H9 (cell line): ENCODE data around the gene CHN2. TPM values are rescaled to one million over a fixed set of nuclear protein-coding genes. Genes with fewer than 3 reads are reported as not detected.

Experiments
- DNase-seq: peaks from one replicate; pipeline ENCODE4 v3.0.0-alpha.2; 2017
- H2AFZ ChIP-seq: one replicate; pipeline ENCODE4 v1.6.1; 2013; ENCODE audit warnings: mild to moderate bottlenecking, low read length, control low read depth, moderate library complexity
- H2AK5ac ChIP-seq: 2 replicates; pipeline ENCODE4 v1.6.1; 2013; ENCODE audit warnings: low read length, control low read depth, mixed read lengths; ENCODE audit not compliant: insufficient read length
- H2BK120ac ChIP-seq: one replicate; pipeline ENCODE4 v1.6.1; 2013; ENCODE audit warnings: low read depth, mild to moderate bottlenecking, low read length, control low read depth, inconsistent platforms; ENCODE audit not compliant: poor library complexity, severe bottlenecking
- H2BK12ac ChIP-seq: 2 replicates; pipeline ENCODE4 v1.6.1; 2013; ENCODE audit warnings: low read length, control low read depth, mixed read lengths, low read depth; ENCODE audit not compliant: insufficient read length
- H2BK15ac ChIP-seq: 2 replicates; pipeline ENCODE4 v1.6.1; 2013; ENCODE audit warnings: low read depth, low read length, control low read depth
- H2BK20ac ChIP-seq: one replicate; pipeline ENCODE4 v1.6.1; 2013; ENCODE audit warnings: low read depth, mild to moderate bottlenecking, low read length, control low read depth, inconsistent platforms; ENCODE audit not compliant: poor library complexity, severe bottlenecking
- H2BK5ac ChIP-seq: 2 replicates; pipeline ENCODE4 v1.6.1; 2013; ENCODE audit warnings: low read length, control low read depth, mixed read lengths; ENCODE audit not compliant: insufficient read length
- H3K14ac ChIP-seq: 2 replicates; pipeline ENCODE4 v1.6.1; 2013; ENCODE audit warnings: low read length, control low read depth; ENCODE audit not compliant: insufficient read depth
- H3K18ac ChIP-seq: 2 replicates; pipeline ENCODE4 v1.6.1; 2013; ENCODE audit warnings: low read depth, mild to moderate bottlenecking, mixed read lengths, low read length, control low read depth; ENCODE audit not compliant: insufficient read length
- H3K23ac ChIP-seq: 2 replicates; pipeline ENCODE4 v1.6.1; 2013; ENCODE audit warnings: low read length, control low read depth, mixed read lengths, low read depth; ENCODE audit not compliant: insufficient read length
- H3K23me2 ChIP-seq: 2 replicates; pipeline ENCODE4 v1.6.1; 2013; ENCODE audit warnings: low read depth, mild to moderate bottlenecking, mixed read lengths, low read length, control low read depth; ENCODE audit not compliant: insufficient read length, poor library complexity, severe bottlenecking
- H3K27ac ChIP-seq: 2 replicates; pipeline ENCODE4 v1.5.1; 2013; ENCODE audit warnings: low read length, control low read depth, mixed read lengths, low read depth; ENCODE audit not compliant: insufficient read length
- H3K27me3 ChIP-seq: 2 replicates; pipeline ENCODE4 v1.6.1; 2013; ENCODE audit warnings: low read length, control low read depth, inconsistent platforms; ENCODE audit not compliant: insufficient read depth
- H3K4ac ChIP-seq: 2 replicates; pipeline ENCODE4 v1.6.1; 2013; ENCODE audit warnings: low read depth, mild to moderate bottlenecking, control low read depth, inconsistent platforms, low read length, moderate library complexity
- H3K4me1 ChIP-seq: 2 replicates; pipeline ENCODE4 v1.6.1; 2013; ENCODE audit warnings: low read length, control low read depth, inconsistent platforms; ENCODE audit not compliant: insufficient read depth
- H3K4me2 ChIP-seq: 2 replicates; pipeline ENCODE4 v1.6.1; 2013; ENCODE audit warnings: low read length, control low read depth, mixed read lengths; ENCODE audit not compliant: insufficient read length, insufficient read depth
- H3K56ac ChIP-seq: 2 replicates; pipeline ENCODE4 v1.6.1; 2013; ENCODE audit warnings: low read depth, mild to moderate bottlenecking, mixed read lengths, low read length, control low read depth; ENCODE audit not compliant: insufficient read length
- H3K79me1 ChIP-seq: 2 replicates; pipeline ENCODE4 v1.6.1; 2013; ENCODE audit warnings: low read depth, mild to moderate bottlenecking, moderate library complexity, low read length, control low read depth, inconsistent platforms; ENCODE audit not compliant: insufficient read depth, poor library complexity, severe bottlenecking
- H3K79me2 ChIP-seq: 2 replicates; pipeline ENCODE4 v1.6.1; 2013; ENCODE audit warnings: low read length, control low read depth, inconsistent platforms; ENCODE audit not compliant: insufficient read depth
- H3K9ac ChIP-seq: 2 replicates; pipeline ENCODE4 v1.6.1; 2013; ENCODE audit warnings: low read length, control low read depth, mixed read lengths; ENCODE audit not compliant: insufficient read length; ENCODE audit errors: extremely low read depth
- H3K9me3 ChIP-seq: one replicate; pipeline ENCODE4 v1.6.1; 2013; ENCODE audit warnings: low read depth, low read length, inconsistent platforms; ENCODE audit not compliant: control insufficient read depth
- H3T11ph ChIP-seq: one replicate; pipeline ENCODE4 v1.6.1; 2013; ENCODE audit warnings: mild to moderate bottlenecking, low read length, control low read depth, inconsistent platforms
- H4K20me1 ChIP-seq: one replicate; pipeline ENCODE4 v1.6.1; 2013; ENCODE audit not compliant: control insufficient read depth, insufficient read length, insufficient read depth
- H4K5ac ChIP-seq: 2 replicates; pipeline ENCODE4 v1.6.1; 2013; ENCODE audit warnings: low read depth, mild to moderate bottlenecking, mixed read lengths, low read length, control low read depth; ENCODE audit not compliant: insufficient read length
- H4K8ac ChIP-seq: replicated peaks from 2 replicates; pipeline ENCODE4 v1.6.1; 2013; ENCODE audit warnings: low read length, control low read depth, mixed read lengths, low read depth; ENCODE audit not compliant: insufficient read length
- H4K91ac ChIP-seq: 2 replicates; pipeline ENCODE4 v1.6.1; 2013; ENCODE audit warnings: low read depth, mild to moderate bottlenecking, moderate library complexity, mixed read lengths, low read length, control low read depth; ENCODE audit not compliant: insufficient read length
- H3K27ac Mint-ChIP-seq, 3 experiments: 2 replicates in 2 of 3; 3 replicates in 1 of 3; pipeline ENCODE4 v1.8.0; 2020 to 2021; ENCODE audit warnings: mixed read lengths in 3 of 3, mild to moderate bottlenecking in 1 of 3, moderate library complexity in 1 of 3
- H3K27me3 Mint-ChIP-seq: 2 replicates; pipeline ENCODE4 v1.8.0; 2021; ENCODE audit warnings: low read depth, mild to moderate bottlenecking, moderate library complexity, mixed read lengths
- H3K36me3 Mint-ChIP-seq, 3 experiments: 2 replicates in 2 of 3; 3 replicates in 1 of 3; pipeline ENCODE4 v1.8.0; 2020 to 2021; ENCODE audit warnings: low read depth in 3 of 3, mixed read lengths in 3 of 3; ENCODE audit not compliant: insufficient read depth in 1 of 3
- H3K4me1 Mint-ChIP-seq, 2 experiments: 2 replicates each; pipeline ENCODE4 v1.8.0; 2020; ENCODE audit warnings: mixed read lengths in 2 of 2
- H3K4me3 Mint-ChIP-seq, 2 experiments: 2 replicates in 1 of 2; 3 replicates in 1 of 2; pipeline ENCODE4 v1.8.0; 2020 to 2021; ENCODE audit warnings: mild to moderate bottlenecking in 2 of 2, mixed read lengths in 2 of 2, moderate library complexity in 1 of 2
- H3K9me3 Mint-ChIP-seq, 2 experiments: 2 replicates in 1 of 2; 3 replicates in 1 of 2; pipeline ENCODE4 v1.8.0; 2020; ENCODE audit warnings: mild to moderate bottlenecking in 2 of 2, mixed read lengths in 2 of 2, moderate library complexity in 1 of 2
- WGBS: extraction: QIAGEN DNeasy Blood & Tissue Kit; methylation state at CpG from one replicate; pipeline ENCODE4 v1.1.7; 2013; ENCODE audit warnings: missing lambda C conversion rate, low lambda C conversion rate, mixed read lengths; ENCODE audit not compliant: insufficient read length; ENCODE audit errors: extremely low coverage; 5-methylcytosine and 5-hydroxymethylcytosine counted together
- total RNA-seq: library from RNA; stranded (reverse); gene quantifications from 2 replicates; pipeline ENCODE4 v1.2.1, GENCODE V29; 2021
- TF ChIP-seq, protein P1 (sequence below): fragments of 200-600 bp; sonication (generic); conservative IDR thresholded peaks from 3 replicates; pipeline ENCODE4 v1.8.0; 2021; ENCODE audit warnings: antibody characterized with exemption, mild to moderate bottlenecking

Gene CHN2
- total RNA-seq, 1 experiment from 2014 or later: 3.3 TPM

DNA sequence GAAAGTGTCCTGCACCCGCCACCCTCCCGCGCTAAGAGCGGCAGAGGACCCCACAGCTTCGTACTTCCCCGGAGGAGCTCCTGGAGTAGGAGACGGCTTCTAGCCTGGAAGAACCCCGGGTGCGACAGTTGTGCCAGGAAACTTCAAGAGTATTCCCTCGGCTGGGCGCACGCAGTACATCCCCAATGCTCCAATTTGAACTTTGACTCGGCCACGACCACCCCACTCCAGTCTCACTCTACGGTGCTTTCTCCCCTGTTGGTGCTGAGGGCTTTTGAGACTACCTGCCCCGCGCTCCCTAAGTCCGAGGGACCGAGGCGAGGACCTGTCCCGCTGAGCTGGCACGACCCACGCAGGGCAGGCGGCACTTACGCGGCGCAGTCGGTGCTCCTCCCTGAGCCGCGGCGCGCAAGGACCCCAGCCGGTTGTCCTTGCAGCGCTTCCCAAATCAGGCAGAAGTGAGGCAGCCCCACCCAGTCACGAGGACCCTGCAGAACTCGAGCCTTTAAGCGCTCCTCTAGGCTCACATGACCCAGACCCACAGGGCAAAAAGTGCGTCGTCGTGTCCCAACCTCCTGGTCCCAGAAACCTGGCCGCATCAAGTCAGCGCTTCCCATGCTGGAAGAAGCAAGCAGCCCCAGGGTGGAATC lies 48.4 kb upstream of the CHN2 start, which contains the start of gene CPVL:
TSS of gene CPVL (minus strand) at position 481 of the 650 bp plus-strand sequence. CDS start 25,476 bp downstream, outside the sequence.
- Mint-ChIP-seq H3K27ac (no peak within 1 kb of the TSS; a peak in 1 of 7 replicates), H3K9me3 (no peaks in the 10 kb centered on the region), H3K4me3 (peak within 1 kb of the TSS; percentile 89 to 95), H3K27me3 (peaks cover 32% of the 10 kb centered on the region), H3K36me3 (no peaks in the 10 kb centered on the region), H3K4me1 (peaks cover 19 to 21% of the 10 kb centered on the region in 2 experiments)
- no peak within 1 kb of the TSS for H3K4ac ChIP-seq
- no peak within 1 kb of the TSS for H4K91ac ChIP-seq
- H4K5ac ChIP-seq: no peak within 1 kb of the TSS
- DNase-seq: peak; percentile 78
- no peaks in the 10 kb centered on the region; the same call in 1 of the 2 replicates for H3K27me3 ChIP-seq
- H3K79me1 ChIP-seq: no peaks in the 10 kb centered on the region
- 0 out of 2 replicates have a peak within 1 kb of the TSS, but pooled peaks have one; percentile 72 for H3K14ac ChIP-seq
- TF ChIP-seq, protein P1, sequence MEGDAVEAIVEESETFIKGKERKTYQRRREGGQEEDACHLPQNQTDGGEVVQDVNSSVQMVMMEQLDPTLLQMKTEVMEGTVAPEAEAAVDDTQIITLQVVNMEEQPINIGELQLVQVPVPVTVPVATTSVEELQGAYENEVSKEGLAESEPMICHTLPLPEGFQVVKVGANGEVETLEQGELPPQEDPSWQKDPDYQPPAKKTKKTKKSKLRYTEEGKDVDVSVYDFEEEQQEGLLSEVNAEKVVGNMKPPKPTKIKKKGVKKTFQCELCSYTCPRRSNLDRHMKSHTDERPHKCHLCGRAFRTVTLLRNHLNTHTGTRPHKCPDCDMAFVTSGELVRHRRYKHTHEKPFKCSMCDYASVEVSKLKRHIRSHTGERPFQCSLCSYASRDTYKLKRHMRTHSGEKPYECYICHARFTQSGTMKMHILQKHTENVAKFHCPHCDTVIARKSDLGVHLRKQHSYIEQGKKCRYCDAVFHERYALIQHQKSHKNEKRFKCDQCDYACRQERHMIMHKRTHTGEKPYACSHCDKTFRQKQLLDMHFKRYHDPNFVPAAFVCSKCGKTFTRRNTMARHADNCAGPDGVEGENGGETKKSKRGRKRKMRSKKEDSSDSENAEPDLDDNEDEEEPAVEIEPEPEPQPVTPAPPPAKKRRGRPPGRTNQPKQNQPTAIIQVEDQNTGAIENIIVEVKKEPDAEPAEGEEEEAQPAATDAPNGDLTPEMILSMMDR: no peak
- no peak within 1 kb of the TSS for H3K27ac ChIP-seq
- no CpG with 5 or more reads among the region's 42 CpGs for WGBS
- no peaks in the 10 kb centered on the region for H3K9me3 ChIP-seq
- no peaks in the 10 kb centered on the region for H3K4me1 ChIP-seq
- no peak within 1 kb of the TSS for H4K8ac ChIP-seq
- no peak within 1 kb of the TSS for H2BK12ac ChIP-seq
- no peaks in the 10 kb centered on the region for H4K20me1 ChIP-seq
- H2AFZ ChIP-seq: peak within 1 kb of the TSS; percentile 40
- H2BK120ac ChIP-seq: no peak within 1 kb of the TSS
- peak within 1 kb of the TSS; percentile 51 for H3K9ac ChIP-seq
- H3K4me2 ChIP-seq: peak within 1 kb of the TSS; percentile 74
- H2BK20ac ChIP-seq: no peak within 1 kb of the TSS
- no peaks in the 10 kb centered on the region; the same call in 1 of the 2 replicates for H3K79me2 ChIP-seq
- no peak within 1 kb of the TSS for H2BK15ac ChIP-seq
- H2AK5ac ChIP-seq: no peak within 1 kb of the TSS
- H2BK5ac ChIP-seq: no peak within 1 kb of the TSS
- no peak within 1 kb of the TSS for H3K18ac ChIP-seq
- H3K23me2 ChIP-seq: peaks cover 11% of the 10 kb centered on the region
- no peak within 1 kb of the TSS for H3K56ac ChIP-seq
- no peak within 1 kb of the TSS for H3T11ph ChIP-seq
- no peak within 1 kb of the TSS for H3K23ac ChIP-seq
